Measurements from ENCODE around the gene PROSER2.

The PROSER2 gene

DNA sequence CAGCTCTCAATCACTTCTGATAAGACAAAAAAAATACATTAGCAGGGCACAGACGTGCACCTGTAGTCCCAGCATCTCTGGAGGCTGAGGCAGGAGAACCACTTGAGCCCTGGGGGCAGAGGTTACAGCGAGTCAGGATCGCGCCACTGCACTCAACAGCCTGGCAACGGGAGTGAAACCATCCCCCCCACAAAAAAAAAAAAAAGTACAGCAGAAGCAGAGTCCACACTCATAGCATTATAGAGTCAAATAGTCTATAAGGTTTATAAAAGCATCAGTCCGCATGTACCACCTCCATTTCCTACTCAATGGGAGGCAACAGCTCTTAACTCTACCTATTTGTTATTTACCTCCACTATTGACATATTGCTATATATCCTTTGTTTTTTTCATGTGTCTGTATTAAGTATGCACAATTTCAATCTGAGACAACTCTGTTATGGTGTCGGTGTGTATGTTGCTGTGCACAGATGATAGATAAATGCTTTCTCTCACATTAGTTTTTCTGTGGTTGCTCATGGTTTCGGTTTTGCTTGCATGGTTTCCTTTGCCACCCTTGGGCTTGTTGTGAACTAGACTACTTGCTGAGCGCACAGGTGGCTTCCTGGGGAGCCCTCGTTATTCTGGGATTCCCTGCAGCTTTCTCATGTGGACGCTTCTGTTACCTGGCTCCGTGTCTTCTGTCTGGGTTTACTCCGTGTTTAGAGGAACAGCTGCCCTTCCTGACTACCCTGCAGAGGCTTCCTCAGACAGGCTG lies 40.4 kb downstream of the PROSER2 start:
- TF ChIP-seq, protein P1, sequence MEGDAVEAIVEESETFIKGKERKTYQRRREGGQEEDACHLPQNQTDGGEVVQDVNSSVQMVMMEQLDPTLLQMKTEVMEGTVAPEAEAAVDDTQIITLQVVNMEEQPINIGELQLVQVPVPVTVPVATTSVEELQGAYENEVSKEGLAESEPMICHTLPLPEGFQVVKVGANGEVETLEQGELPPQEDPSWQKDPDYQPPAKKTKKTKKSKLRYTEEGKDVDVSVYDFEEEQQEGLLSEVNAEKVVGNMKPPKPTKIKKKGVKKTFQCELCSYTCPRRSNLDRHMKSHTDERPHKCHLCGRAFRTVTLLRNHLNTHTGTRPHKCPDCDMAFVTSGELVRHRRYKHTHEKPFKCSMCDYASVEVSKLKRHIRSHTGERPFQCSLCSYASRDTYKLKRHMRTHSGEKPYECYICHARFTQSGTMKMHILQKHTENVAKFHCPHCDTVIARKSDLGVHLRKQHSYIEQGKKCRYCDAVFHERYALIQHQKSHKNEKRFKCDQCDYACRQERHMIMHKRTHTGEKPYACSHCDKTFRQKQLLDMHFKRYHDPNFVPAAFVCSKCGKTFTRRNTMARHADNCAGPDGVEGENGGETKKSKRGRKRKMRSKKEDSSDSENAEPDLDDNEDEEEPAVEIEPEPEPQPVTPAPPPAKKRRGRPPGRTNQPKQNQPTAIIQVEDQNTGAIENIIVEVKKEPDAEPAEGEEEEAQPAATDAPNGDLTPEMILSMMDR (IDR thresholded peaks at IDR 0.05; ENCODE audit: low read depth, low read length) = no peak
- no peak for DNase-seq (ENCODE audit: low read depth in 2 of 2)
- H3K4me3 ChIP-seq (replicated peaks in 1 of 2; ENCODE audit: low read depth in 2 of 2, low read length in 2 of 2) = no peak overlapping the region

DNA sequence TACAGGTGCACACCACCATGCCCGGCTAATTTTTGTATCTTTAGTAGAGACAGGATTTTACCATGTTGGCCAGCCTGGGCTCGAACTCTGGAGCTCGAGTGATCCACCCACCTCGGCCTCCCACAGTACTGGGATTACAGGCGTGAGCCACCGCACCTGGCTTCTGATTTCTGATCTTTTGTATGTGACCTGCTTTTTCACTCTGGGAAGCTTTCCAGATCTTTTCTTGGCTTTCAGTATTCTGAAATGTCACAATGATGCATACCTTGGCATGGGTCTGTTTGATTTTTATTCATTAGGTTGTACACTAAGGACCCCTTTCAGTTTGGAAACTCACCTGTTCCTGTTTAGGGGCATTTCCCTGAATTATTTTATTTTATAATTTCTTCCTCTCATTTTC lies 41.6 kb downstream of the PROSER2 start:
- TF ChIP-seq, protein P1 (IDR thresholded peaks at IDR 0.05; ENCODE audit: low read depth, low read length) = no peak
- DNase-seq (ENCODE audit: low read depth in 2 of 2) = no peak
- no peak overlapping the region for H3K4me3 ChIP-seq (replicated peaks in 1 of 2; ENCODE audit: low read depth in 2 of 2, low read length in 2 of 2)

DNA sequence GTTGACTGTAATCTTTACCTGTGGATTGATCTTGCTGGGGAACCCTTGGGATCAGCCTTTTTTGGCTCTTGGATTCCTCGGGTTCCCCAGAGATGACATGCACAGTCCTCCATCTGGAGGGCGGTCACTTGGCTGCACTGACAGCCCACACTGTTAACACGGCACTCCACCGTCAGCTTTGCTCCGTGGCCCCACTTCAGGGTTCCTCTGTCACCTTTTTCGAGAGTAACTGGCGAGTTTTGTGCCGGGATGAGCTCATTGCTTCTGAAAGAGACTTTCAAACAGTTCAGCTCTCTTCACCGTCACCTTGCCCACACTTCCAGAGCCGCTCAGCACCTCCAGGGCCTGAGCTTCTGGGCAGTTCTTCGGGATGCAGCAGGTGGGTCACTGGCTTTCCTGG lies 42.4 kb downstream of the PROSER2 start:
- TF ChIP-seq, protein P1 (IDR thresholded peaks at IDR 0.05; ENCODE audit: low read depth, low read length) = no peak
- DNase-seq (ENCODE audit: low read depth in 2 of 2) = no peak
- H3K4me3 ChIP-seq (replicated peaks in 1 of 2; ENCODE audit: low read depth in 2 of 2, low read length in 2 of 2) = no peak overlapping the region

DNA sequence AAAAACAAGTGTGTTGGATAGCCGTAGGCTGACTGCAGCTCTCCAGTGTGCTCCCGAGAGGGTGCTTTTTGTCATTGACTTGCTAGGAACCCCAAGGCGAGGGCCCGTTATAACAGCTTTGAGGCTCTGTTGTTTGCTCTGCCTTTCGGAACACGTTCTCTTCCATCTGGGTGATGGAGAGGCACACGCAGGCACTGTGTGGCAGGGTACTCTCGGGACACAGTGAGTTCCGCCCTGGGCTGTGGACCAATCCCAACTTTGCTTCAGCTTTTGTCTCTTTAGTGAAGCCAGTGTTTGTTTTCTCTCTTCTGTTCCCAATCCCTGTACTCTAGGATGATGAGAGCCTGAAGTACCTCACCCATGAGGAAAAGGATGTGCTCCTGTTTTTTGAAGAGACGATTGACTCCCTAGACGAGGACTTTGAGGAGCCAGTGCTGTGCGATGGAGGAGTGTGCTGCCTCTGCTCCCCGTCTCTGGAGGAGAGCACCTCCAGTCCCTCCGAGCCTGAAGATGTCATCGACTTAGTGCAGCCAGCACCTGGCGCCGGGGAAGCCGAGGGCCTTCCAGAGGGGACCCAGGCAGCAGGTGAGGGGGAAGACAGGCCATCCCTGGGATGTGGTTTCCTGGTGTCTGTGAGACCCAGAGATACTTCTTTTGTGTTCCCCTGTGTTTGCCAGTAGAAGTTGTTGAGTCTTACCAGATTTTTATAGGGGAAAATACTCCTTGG lies 43.2 kb downstream of the PROSER2 start:
- no peak overlapping the region for H3K4me3 ChIP-seq (replicated peaks in 1 of 2; ENCODE audit: low read depth in 2 of 2, low read length in 2 of 2)
- TF ChIP-seq, protein P1 (IDR thresholded peaks at IDR 0.05; ENCODE audit: low read depth, low read length) = no peak
- no peak for DNase-seq (ENCODE audit: low read depth in 2 of 2)

DNA sequence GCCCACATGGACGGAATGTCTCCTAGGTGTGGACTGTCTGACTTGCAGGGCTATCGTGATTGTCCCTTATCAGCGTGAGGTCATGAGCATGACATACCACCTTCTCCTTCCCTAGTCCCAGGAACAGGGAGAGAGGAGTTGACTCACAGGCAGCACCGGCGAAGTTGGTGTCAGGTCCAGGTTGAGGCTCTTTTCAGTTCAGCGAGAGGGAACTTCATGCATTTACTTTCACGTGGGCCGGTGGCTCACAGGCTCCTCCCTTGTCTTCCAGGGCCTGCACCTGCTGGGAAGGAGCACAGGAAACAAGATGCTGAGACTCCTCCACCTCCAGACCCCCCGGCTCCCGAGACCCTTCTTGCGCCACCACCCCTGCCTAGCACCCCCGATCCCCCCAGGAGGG lies 46.1 kb downstream of the PROSER2 start:
- H3K4me3 ChIP-seq (replicated peaks in 1 of 2; ENCODE audit: low read depth in 2 of 2, low read length in 2 of 2) = no peak overlapping the region
- TF ChIP-seq, protein P1 (IDR thresholded peaks at IDR 0.05; ENCODE audit: low read depth, low read length) = no peak
- DNase-seq (ENCODE audit: low read depth in 2 of 2) = no peak

DNA sequence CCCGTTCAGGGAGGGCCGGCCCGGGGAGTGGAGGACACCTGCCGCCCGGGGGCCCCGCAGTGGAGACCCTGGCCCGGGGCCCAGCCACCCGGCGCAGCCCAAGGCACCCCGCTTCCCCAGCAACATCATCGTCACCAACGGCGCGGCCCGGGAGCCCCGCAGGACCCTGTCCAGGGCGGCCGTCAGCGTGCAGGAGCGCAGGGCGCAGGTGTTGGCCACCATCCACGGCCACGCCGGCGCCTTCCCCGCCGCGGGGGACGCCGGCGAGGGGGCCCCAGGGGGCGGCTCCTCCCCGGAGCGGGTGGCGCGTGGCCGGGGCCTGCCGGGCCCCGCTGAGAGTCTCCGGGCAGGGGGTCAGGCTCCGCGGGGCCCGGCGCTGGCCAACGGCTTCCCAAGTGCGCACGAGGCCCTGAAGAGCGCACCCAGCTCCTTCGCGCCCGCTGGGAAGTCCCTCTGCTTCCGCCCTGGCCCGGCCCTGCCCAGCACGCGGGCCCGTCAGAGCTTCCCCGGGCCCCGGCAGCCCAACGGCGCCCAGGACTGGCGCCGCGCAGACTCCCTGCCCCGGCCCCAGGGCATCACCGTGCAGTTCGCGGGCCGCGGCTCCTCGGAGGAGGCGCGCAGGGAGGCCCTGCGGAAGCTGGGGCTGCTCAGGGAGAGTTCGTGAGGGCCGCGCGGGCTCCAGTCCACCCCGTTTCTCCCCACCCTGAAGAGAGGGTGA lies 46.7 kb downstream of the PROSER2 start:
- TF ChIP-seq, protein P1 (IDR thresholded peaks at IDR 0.05; ENCODE audit: low read depth, low read length) = no peak
- H3K4me3 ChIP-seq (replicated peaks in 1 of 2; ENCODE audit: low read depth in 2 of 2, low read length in 2 of 2) = no peak overlapping the region
- DNase-seq (ENCODE audit: low read depth in 2 of 2) = peak in 1 of 2 donors; percentile 24

Measured in cardiac fibroblast (primary cell).